ENCODE results near the gene WASHC4.

DNA sequence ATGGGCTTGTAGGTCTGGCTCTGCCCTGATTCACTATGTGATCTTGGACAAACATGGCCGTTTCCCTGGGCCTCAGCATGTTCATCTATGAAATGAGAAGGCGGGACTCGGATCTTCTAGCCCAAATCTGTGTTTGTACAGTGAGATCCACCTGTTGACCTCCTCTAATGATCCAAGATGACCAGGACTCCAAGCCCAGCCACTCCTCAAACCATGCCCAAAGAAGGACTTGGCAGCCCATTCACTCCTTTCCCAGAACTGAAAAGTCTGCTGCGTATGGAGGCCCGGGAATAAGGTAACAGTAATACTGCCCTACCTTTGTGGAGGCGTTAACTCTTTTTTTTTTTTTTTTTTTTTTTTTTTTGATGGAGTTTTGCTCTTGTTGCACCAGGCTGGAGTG lies 88.6 kb downstream of the WASHC4 start:
- TF ChIP-seq, protein P1, sequence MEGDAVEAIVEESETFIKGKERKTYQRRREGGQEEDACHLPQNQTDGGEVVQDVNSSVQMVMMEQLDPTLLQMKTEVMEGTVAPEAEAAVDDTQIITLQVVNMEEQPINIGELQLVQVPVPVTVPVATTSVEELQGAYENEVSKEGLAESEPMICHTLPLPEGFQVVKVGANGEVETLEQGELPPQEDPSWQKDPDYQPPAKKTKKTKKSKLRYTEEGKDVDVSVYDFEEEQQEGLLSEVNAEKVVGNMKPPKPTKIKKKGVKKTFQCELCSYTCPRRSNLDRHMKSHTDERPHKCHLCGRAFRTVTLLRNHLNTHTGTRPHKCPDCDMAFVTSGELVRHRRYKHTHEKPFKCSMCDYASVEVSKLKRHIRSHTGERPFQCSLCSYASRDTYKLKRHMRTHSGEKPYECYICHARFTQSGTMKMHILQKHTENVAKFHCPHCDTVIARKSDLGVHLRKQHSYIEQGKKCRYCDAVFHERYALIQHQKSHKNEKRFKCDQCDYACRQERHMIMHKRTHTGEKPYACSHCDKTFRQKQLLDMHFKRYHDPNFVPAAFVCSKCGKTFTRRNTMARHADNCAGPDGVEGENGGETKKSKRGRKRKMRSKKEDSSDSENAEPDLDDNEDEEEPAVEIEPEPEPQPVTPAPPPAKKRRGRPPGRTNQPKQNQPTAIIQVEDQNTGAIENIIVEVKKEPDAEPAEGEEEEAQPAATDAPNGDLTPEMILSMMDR (IDR thresholded peaks at IDR 0.05; ENCODE audit: low read depth, low read length, poor library complexity, severe bottlenecking), result no peak
- TF ChIP-seq EZH2phosphoT487 (IDR thresholded peaks at IDR 0.05; ENCODE audit: borderline replicate concordance, low read length), result no peak
